Measurements from ENCODE around the gene PPP2R2D.

The PPP2R2D gene

GRCh38 chr10:131901181-131901829 lies 497 bp downstream of the PPP2R2D start:
- peaks cover 62% of the 10 kb centered on the region for H3K4me1 Mint-ChIP-seq (ENCODE audit: low read depth)
- H3K36me3 Mint-ChIP-seq (ENCODE audit: low read depth): peaks cover 25% of the 10 kb centered on the region
- peak overlapping the region; percentile 82 for H3K27ac Mint-ChIP-seq
- H3K27me3 Mint-ChIP-seq (ENCODE audit: low read depth): peaks cover 15% of the 10 kb centered on the region
- DNase-seq (ENCODE audit: low spot score): peak; percentile 44
- H3K9me3 Mint-ChIP-seq: no peaks in the 10 kb centered on the region
- peak overlapping the region; percentile 85 for H3K4me3 Mint-ChIP-seq

- Mint-ChIP-seq H3K4me1 (ENCODE audit: low read depth) (peaks cover 60% of the 10 kb centered on the region), H3K27ac (peak overlapping the region; percentile 82), H3K27me3 (ENCODE audit: low read depth) (peaks cover 15% of the 10 kb centered on the region), H3K4me3 (peak overlapping the region; percentile 85), H3K36me3 (ENCODE audit: low read depth) (peaks cover 30% of the 10 kb centered on the region), H3K9me3 (no peaks in the 10 kb centered on the region)
- no peak for DNase-seq (ENCODE audit: low spot score)
Measured at GRCh38 chr10:131902211-131902610, 1.4 kb downstream of the PPP2R2D start.

GRCh38 chr10:131902691-131903090 lies 1.9 kb downstream of the PPP2R2D start:
- no peak for DNase-seq (ENCODE audit: low spot score)
- Mint-ChIP-seq H3K4me1 (ENCODE audit: low read depth) (peaks cover 60% of the 10 kb centered on the region), H3K27ac (no peak overlapping the region), H3K4me3 (peak overlapping the region; percentile 85), H3K9me3 (no peaks in the 10 kb centered on the region), H3K36me3 (ENCODE audit: low read depth) (peaks cover 30% of the 10 kb centered on the region), H3K27me3 (ENCODE audit: low read depth) (peaks cover 15% of the 10 kb centered on the region)

GRCh38 chr10:131905267-131905571 lies 4.4 kb downstream of the PPP2R2D start:
- no peak for DNase-seq (ENCODE audit: low spot score)
- H3K4me3 Mint-ChIP-seq: peak overlapping the region; percentile 69
- H3K27ac Mint-ChIP-seq: peak overlapping the region; percentile 49
- peaks cover 65% of the 10 kb centered on the region for H3K4me1 Mint-ChIP-seq (ENCODE audit: low read depth)
- no peaks in the 10 kb centered on the region for H3K27me3 Mint-ChIP-seq (ENCODE audit: low read depth)
- H3K9me3 Mint-ChIP-seq: no peaks in the 10 kb centered on the region
- peaks cover 50% of the 10 kb centered on the region for H3K36me3 Mint-ChIP-seq (ENCODE audit: low read depth)

- peaks cover 52% of the 10 kb centered on the region for H3K36me3 Mint-ChIP-seq (ENCODE audit: low read depth)
Measured at GRCh38 chr10:131905603-131906268, 4.9 kb downstream of the PPP2R2D start.

GRCh38 chr10:131906269-131906639 lies 5.4 kb downstream of the PPP2R2D start:
- Mint-ChIP-seq H3K9me3 (no peaks in the 10 kb centered on the region), H3K27ac (peak overlapping the region; percentile 67), H3K4me3 (peak overlapping the region; percentile 30), H3K36me3 (ENCODE audit: low read depth) (peaks cover 53% of the 10 kb centered on the region), H3K4me1 (ENCODE audit: low read depth) (peaks cover 65% of the 10 kb centered on the region), H3K27me3 (ENCODE audit: low read depth) (no peaks in the 10 kb centered on the region)
- no peak for DNase-seq (ENCODE audit: low spot score)

More at GRCh38 chr10:131905603-131906268, 4.9 kb downstream of the PPP2R2D start:
- Mint-ChIP-seq H3K4me1 (ENCODE audit: low read depth) (peaks cover 65% of the 10 kb centered on the region), H3K27me3 (ENCODE audit: low read depth) (no peaks in the 10 kb centered on the region), H3K4me3 (peak overlapping the region; percentile 69), H3K9me3 (no peaks in the 10 kb centered on the region), H3K27ac (peak overlapping the region; percentile 49)
- no peak for DNase-seq (ENCODE audit: low spot score)

GRCh38 chr10:131907679-131908078 lies 6.9 kb downstream of the PPP2R2D start:
- Mint-ChIP-seq H3K36me3 (ENCODE audit: low read depth) (peaks cover 58% of the 10 kb centered on the region), H3K4me1 (ENCODE audit: low read depth) (peaks cover 56% of the 10 kb centered on the region), H3K27ac (peak overlapping the region; percentile 43), H3K27me3 (ENCODE audit: low read depth) (no peaks in the 10 kb centered on the region), H3K9me3 (no peaks in the 10 kb centered on the region), H3K4me3 (peak overlapping the region; percentile 44)
- no peak for DNase-seq (ENCODE audit: low spot score)

- DNase-seq (ENCODE audit: low spot score): no peak
- Mint-ChIP-seq H3K27me3 (ENCODE audit: low read depth) (no peaks in the 10 kb centered on the region), H3K4me1 (ENCODE audit: low read depth) (peaks cover 54% of the 10 kb centered on the region), H3K36me3 (ENCODE audit: low read depth) (peaks cover 60% of the 10 kb centered on the region), H3K4me3 (peak overlapping the region; percentile 44), H3K27ac (peak overlapping the region; percentile 43), H3K9me3 (no peaks in the 10 kb centered on the region)
Measured at GRCh38 chr10:131908151-131908550, 7.3 kb downstream of the PPP2R2D start.

- Mint-ChIP-seq H3K27me3 (ENCODE audit: low read depth) (no peaks in the 10 kb centered on the region), H3K36me3 (ENCODE audit: low read depth) (peaks cover 65% of the 10 kb centered on the region), H3K4me3 (peak overlapping the region; percentile 32), H3K4me1 (ENCODE audit: low read depth) (peaks cover 57% of the 10 kb centered on the region), H3K9me3 (no peaks in the 10 kb centered on the region), H3K27ac (peak overlapping the region; percentile 70)
- no peak for DNase-seq (ENCODE audit: low spot score)
Measured at GRCh38 chr10:131909014-131909808, 8.4 kb downstream of the PPP2R2D start.

GRCh38 chr10:131909929-131910328 lies 9.1 kb downstream of the PPP2R2D start:
- H3K4me1 Mint-ChIP-seq (ENCODE audit: low read depth): peaks cover 50% of the 10 kb centered on the region

GRCh38 chr10:131910663-131911314 lies 10.0 kb downstream of the PPP2R2D start:
- Mint-ChIP-seq H3K4me3 (no peak overlapping the region), H3K36me3 (ENCODE audit: low read depth) (peaks cover 58% of the 10 kb centered on the region), H3K27ac (no peak overlapping the region), H3K9me3 (no peaks in the 10 kb centered on the region), H3K27me3 (ENCODE audit: low read depth) (no peaks in the 10 kb centered on the region), H3K4me1 (ENCODE audit: low read depth) (peaks cover 41% of the 10 kb centered on the region)
- no peak for DNase-seq (ENCODE audit: low spot score)

More at GRCh38 chr10:131909929-131910328, 9.1 kb downstream of the PPP2R2D start:
- Mint-ChIP-seq H3K36me3 (ENCODE audit: low read depth) (peaks cover 61% of the 10 kb centered on the region), H3K4me3 (no peak overlapping the region), H3K9me3 (no peaks in the 10 kb centered on the region), H3K27ac (no peak overlapping the region), H3K27me3 (ENCODE audit: low read depth) (no peaks in the 10 kb centered on the region)
- DNase-seq (ENCODE audit: low spot score): no peak

GRCh38 chr10:131911451-131911850 lies 10.6 kb downstream of the PPP2R2D start:
- Mint-ChIP-seq H3K4me1 (ENCODE audit: low read depth) (peaks cover 35% of the 10 kb centered on the region), H3K9me3 (no peaks in the 10 kb centered on the region), H3K4me3 (no peak overlapping the region), H3K27ac (no peak overlapping the region), H3K36me3 (ENCODE audit: low read depth) (peaks cover 51% of the 10 kb centered on the region), H3K27me3 (ENCODE audit: low read depth) (no peaks in the 10 kb centered on the region)
- no peak for DNase-seq (ENCODE audit: low spot score)

GRCh38 chr10:131912620-131913019 lies 11.8 kb downstream of the PPP2R2D start:
- Mint-ChIP-seq H3K4me3 (no peak overlapping the region), H3K27ac (no peak overlapping the region), H3K36me3 (ENCODE audit: low read depth) (peaks cover 51% of the 10 kb centered on the region), H3K4me1 (ENCODE audit: low read depth) (peaks cover 28% of the 10 kb centered on the region), H3K9me3 (no peaks in the 10 kb centered on the region), H3K27me3 (ENCODE audit: low read depth) (no peaks in the 10 kb centered on the region)
- DNase-seq (ENCODE audit: low spot score): no peak

GRCh38 chr10:131915484-131915883 lies 14.7 kb downstream of the PPP2R2D start:
- peaks cover 11% of the 10 kb centered on the region for H3K4me1 Mint-ChIP-seq (ENCODE audit: low read depth)
- no peaks in the 10 kb centered on the region for H3K27me3 Mint-ChIP-seq (ENCODE audit: low read depth)
- no peak for DNase-seq (ENCODE audit: low spot score)
- H3K27ac Mint-ChIP-seq: no peak overlapping the region
- H3K9me3 Mint-ChIP-seq: no peaks in the 10 kb centered on the region
- H3K4me3 Mint-ChIP-seq: no peak overlapping the region
- H3K36me3 Mint-ChIP-seq (ENCODE audit: low read depth): peaks cover 41% of the 10 kb centered on the region
